Osteocyte (in vitro differentiated cells): Measurements from ENCODE around the gene WWP2. TPM values are rescaled to one million over a fixed set of nuclear protein-coding genes. Genes with fewer than 3 reads are reported as not detected.

Experiments
- DNase-seq: peaks from one replicate; pipeline ENCODE4 v3.0.0; 2021; ENCODE audit warnings: mixed read lengths; ENCODE audit not compliant: unreplicated experiment; ENCODE audit errors: extremely low spot score
- H3K27ac Mint-ChIP-seq: one replicate; pipeline ENCODE4 v1.8.0; 2021; ENCODE audit warnings: mild to moderate bottlenecking, mixed read lengths; ENCODE audit not compliant: unreplicated experiment
- H3K27me3 Mint-ChIP-seq: one replicate; pipeline ENCODE4 v1.8.0; 2021; ENCODE audit warnings: mixed read lengths; ENCODE audit not compliant: unreplicated experiment
- H3K36me3 Mint-ChIP-seq: one replicate; pipeline ENCODE4 v1.8.0; 2021; ENCODE audit warnings: mixed read lengths; ENCODE audit not compliant: unreplicated experiment
- H3K4me1 Mint-ChIP-seq: one replicate; pipeline ENCODE4 v1.8.0; 2021; ENCODE audit warnings: mixed read lengths; ENCODE audit not compliant: unreplicated experiment
- H3K4me3 Mint-ChIP-seq: one replicate; pipeline ENCODE4 v1.8.0; 2021; ENCODE audit warnings: mild to moderate bottlenecking, moderate library complexity, mixed read lengths; ENCODE audit not compliant: unreplicated experiment
- H3K9me3 Mint-ChIP-seq: one replicate; pipeline ENCODE4 v1.8.0; 2021; ENCODE audit warnings: mixed read lengths; ENCODE audit not compliant: unreplicated experiment
- CTCF ChIP-seq: fragments of 200-600 bp; sonication (generic); IDR thresholded peaks from 2 replicates; pipeline ENCODE4 v1.5.0; 2021; ENCODE audit warnings: antibody characterized with exemption, mild to moderate bottlenecking, moderate library complexity
- total RNA-seq: library from RNA; stranded (reverse); gene quantifications from 2 replicates; pipeline ENCODE4 v1.2.1, GENCODE V29; 2021

Gene WWP2
- total RNA-seq, 1 donor from 2014 or later, result 36.2 TPM

GRCh38 chr16:69918241-69918640 is 156.1 kb downstream of the WWP2 start:
- no peak for DNase-seq
- no peaks in the 10 kb centered on the region for H3K27me3 Mint-ChIP-seq
- peaks cover 41% of the 10 kb centered on the region for H3K4me1 Mint-ChIP-seq
- peaks cover 1% of the 10 kb centered on the region for H3K36me3 Mint-ChIP-seq
- H3K4me3 Mint-ChIP-seq, result peak overlapping the region; percentile 63
- peak overlapping the region; percentile 92 for H3K27ac Mint-ChIP-seq
- no peak for TF ChIP-seq CTCF
- H3K9me3 Mint-ChIP-seq, result no peaks in the 10 kb centered on the region

GRCh38 chr16:69921127-69921526 is 159.0 kb downstream of the WWP2 start:
- H3K36me3 Mint-ChIP-seq, result peaks cover 3% of the 10 kb centered on the region
- H3K27me3 Mint-ChIP-seq, result no peaks in the 10 kb centered on the region
- H3K9me3 Mint-ChIP-seq, result no peaks in the 10 kb centered on the region
- no peak overlapping the region for H3K27ac Mint-ChIP-seq
- no peak for DNase-seq
- TF ChIP-seq CTCF, result no peak
- peaks cover 67% of the 10 kb centered on the region for H3K4me1 Mint-ChIP-seq
- H3K4me3 Mint-ChIP-seq, result no peak overlapping the region

GRCh38 chr16:69922200-69922599 is 160.1 kb downstream of the WWP2 start:
- Mint-ChIP-seq H3K36me3 (peaks cover 3% of the 10 kb centered on the region), H3K4me1 (peaks cover 67% of the 10 kb centered on the region), H3K27me3 (no peaks in the 10 kb centered on the region), H3K9me3 (no peaks in the 10 kb centered on the region), H3K4me3 (no peak overlapping the region), H3K27ac (peak overlapping the region; percentile 62)
- no peak for DNase-seq
- no peak for TF ChIP-seq CTCF

GRCh38 chr16:69924041-69924775 is 162.1 kb downstream of the WWP2 start:
- Mint-ChIP-seq H3K4me3 (no peak overlapping the region), H3K4me1 (peaks cover 71% of the 10 kb centered on the region)

More at GRCh38 chr16:69924041-69924775, 162.1 kb downstream of the WWP2 start:
- no peaks in the 10 kb centered on the region for H3K9me3 Mint-ChIP-seq
- no peak for TF ChIP-seq CTCF
- no peaks in the 10 kb centered on the region for H3K27me3 Mint-ChIP-seq
- DNase-seq, result no peak
- peak overlapping the region; percentile 96 for H3K27ac Mint-ChIP-seq
- peaks cover 3% of the 10 kb centered on the region for H3K36me3 Mint-ChIP-seq
